A673 (cell line): ENCODE measurements around the gene SPAG9.

ENCODE experiments used
- EZH2 ChIP-seq: fragments of 200-600 bp; sonication (generic); IDR thresholded peaks from 2 replicates; pipeline ENCODE4 v1.6.1; 2017; ENCODE audit warnings: borderline replicate concordance, low read depth, mild to moderate bottlenecking, mixed read lengths, antibody characterized with exemption, low read length; ENCODE audit not compliant: poor library complexity, severe bottlenecking
- TF ChIP-seq, protein P1 (sequence below): fragments of 300-800, 200-600 bp; sonication (generic); conservative IDR thresholded peaks from 2 replicates; pipeline ENCODE4 v1.5.1; 2017; ENCODE audit warnings: low read depth, mild to moderate bottlenecking, antibody characterized with exemption, low read length, moderate library complexity, mixed read lengths

DNA sequence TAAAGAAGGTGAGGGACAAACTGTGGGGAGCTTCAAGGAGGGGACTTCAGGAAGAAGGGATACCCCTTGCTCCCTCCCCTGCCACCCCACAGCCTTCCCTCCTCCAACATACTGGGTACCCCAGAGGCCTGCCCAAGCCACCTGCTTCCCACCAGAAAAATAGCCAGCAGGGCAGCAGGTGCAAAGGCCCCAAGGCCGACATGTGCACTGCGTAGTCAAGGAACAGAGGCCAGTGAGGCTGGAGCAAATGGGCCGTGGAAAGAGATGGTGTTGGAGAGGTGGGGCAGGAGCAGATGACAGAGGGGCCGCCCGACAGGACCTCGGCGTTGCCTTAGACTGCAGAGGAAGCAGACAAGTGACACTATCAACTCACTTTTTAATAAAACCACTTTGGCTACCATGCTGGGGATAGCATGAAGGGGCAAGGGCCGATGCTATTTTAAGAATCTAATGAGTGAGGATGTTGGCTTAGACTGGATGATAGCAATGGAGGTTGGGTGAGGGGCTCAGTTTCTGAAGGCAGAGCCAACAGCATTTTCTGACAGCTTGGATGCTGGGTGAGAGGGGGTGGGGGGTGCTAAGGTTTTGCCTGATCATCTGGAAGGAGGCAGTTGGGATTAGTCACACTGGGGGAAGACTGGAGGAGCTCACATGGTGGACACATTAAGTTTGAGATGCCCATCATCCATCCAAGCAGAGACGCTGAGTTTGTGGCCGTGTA lies 181.7 kb downstream of the SPAG9 start:
- TF ChIP-seq, protein P1, sequence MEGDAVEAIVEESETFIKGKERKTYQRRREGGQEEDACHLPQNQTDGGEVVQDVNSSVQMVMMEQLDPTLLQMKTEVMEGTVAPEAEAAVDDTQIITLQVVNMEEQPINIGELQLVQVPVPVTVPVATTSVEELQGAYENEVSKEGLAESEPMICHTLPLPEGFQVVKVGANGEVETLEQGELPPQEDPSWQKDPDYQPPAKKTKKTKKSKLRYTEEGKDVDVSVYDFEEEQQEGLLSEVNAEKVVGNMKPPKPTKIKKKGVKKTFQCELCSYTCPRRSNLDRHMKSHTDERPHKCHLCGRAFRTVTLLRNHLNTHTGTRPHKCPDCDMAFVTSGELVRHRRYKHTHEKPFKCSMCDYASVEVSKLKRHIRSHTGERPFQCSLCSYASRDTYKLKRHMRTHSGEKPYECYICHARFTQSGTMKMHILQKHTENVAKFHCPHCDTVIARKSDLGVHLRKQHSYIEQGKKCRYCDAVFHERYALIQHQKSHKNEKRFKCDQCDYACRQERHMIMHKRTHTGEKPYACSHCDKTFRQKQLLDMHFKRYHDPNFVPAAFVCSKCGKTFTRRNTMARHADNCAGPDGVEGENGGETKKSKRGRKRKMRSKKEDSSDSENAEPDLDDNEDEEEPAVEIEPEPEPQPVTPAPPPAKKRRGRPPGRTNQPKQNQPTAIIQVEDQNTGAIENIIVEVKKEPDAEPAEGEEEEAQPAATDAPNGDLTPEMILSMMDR = no peak
- TF ChIP-seq EZH2 = no peak
